Trophoblast cell (in vitro differentiated cells and primary cell): Measurements from ENCODE around the gene DEDD.
A peak's percentile ranks its signal among the peaks of the same experiment; 100 is the strongest.

ENCODE experiments used
- DNase-seq, 2 donors: peaks; one replicate each; pipeline ENCODE4 v3.0.0-alpha.2; 2016
- H2AFZ ChIP-seq: 2 replicates; pipeline ENCODE4 v1.6.1; 2013; ENCODE audit warnings: low read length, moderate library complexity, mild to moderate bottlenecking; ENCODE audit not compliant: insufficient read depth, poor library complexity
- H2AK5ac ChIP-seq: 2 replicates; pipeline ENCODE4 v1.6.1; 2013; ENCODE audit warnings: mild to moderate bottlenecking, low read length
- H2BK120ac ChIP-seq: 2 replicates; pipeline ENCODE4 v1.6.1; 2013; ENCODE audit warnings: low read length, mild to moderate bottlenecking, moderate library complexity; ENCODE audit not compliant: insufficient read depth, poor library complexity
- H2BK12ac ChIP-seq: 2 replicates; pipeline ENCODE4 v1.6.1; 2013; ENCODE audit warnings: mild to moderate bottlenecking, low read length, moderate library complexity
- H2BK5ac ChIP-seq: 2 replicates; pipeline ENCODE4 v1.6.1; 2013; ENCODE audit warnings: low read length, low read depth, moderate library complexity, mild to moderate bottlenecking; ENCODE audit not compliant: poor library complexity
- H3K14ac ChIP-seq: 2 replicates; pipeline ENCODE4 v1.6.1; 2013; ENCODE audit warnings: mild to moderate bottlenecking, low read length
- H3K18ac ChIP-seq: 2 replicates; pipeline ENCODE4 v1.6.1; 2013; ENCODE audit warnings: mild to moderate bottlenecking, low read length
- H3K23ac ChIP-seq: 2 replicates; pipeline ENCODE4 v1.6.1; 2013; ENCODE audit warnings: low read length
- H3K27ac ChIP-seq: 2 replicates; pipeline ENCODE4 v1.5.1; 2013; ENCODE audit warnings: low read depth, mild to moderate bottlenecking, inconsistent platforms, low read length, moderate library complexity
- H3K27me3 ChIP-seq: 2 replicates; pipeline ENCODE4 v1.6.1; 2013; ENCODE audit warnings: inconsistent platforms, mild to moderate bottlenecking, low read length, moderate library complexity; ENCODE audit not compliant: insufficient read depth
- H3K36me3 ChIP-seq, 2 experiments: 1 replicate in 1 of 2; 2 replicates in 1 of 2; pipeline ENCODE4 v1.6.1; 2013; ENCODE audit warnings: low read length in 2 of 2, mild to moderate bottlenecking in 2 of 2, moderate library complexity in 1 of 2; ENCODE audit not compliant: insufficient read depth in 2 of 2, control insufficient read depth in 1 of 2
- H3K4ac ChIP-seq: 2 replicates; pipeline ENCODE4 v1.6.1; 2013; ENCODE audit warnings: low read depth, mild to moderate bottlenecking, low read length, moderate library complexity
- H3K4me1 ChIP-seq, 2 experiments: 1 replicate in 1 of 2; 2 replicates in 1 of 2; pipeline ENCODE4 v1.6.1; 2013; ENCODE audit warnings: low read length in 2 of 2, mild to moderate bottlenecking in 2 of 2, moderate library complexity in 1 of 2; ENCODE audit not compliant: insufficient read depth in 2 of 2, control insufficient read depth in 1 of 2
- H3K4me2 ChIP-seq: 2 replicates; pipeline ENCODE4 v1.6.1; 2013; ENCODE audit warnings: inconsistent platforms, mild to moderate bottlenecking, low read length, moderate library complexity
- H3K4me3 ChIP-seq: 2 replicates; pipeline ENCODE4 v1.5.1; 2013; ENCODE audit warnings: mild to moderate bottlenecking, low read depth, low read length, inconsistent platforms
- H3K79me1 ChIP-seq: one replicate; pipeline ENCODE4 v1.6.1; 2013; ENCODE audit warnings: low read length
- H3K79me2 ChIP-seq: 2 replicates; pipeline ENCODE4 v1.6.1; 2013; ENCODE audit warnings: low read length, mild to moderate bottlenecking; ENCODE audit not compliant: control insufficient read depth, insufficient read depth, poor library complexity
- H3K9ac ChIP-seq: 2 replicates; pipeline ENCODE4 v1.6.1; 2013; ENCODE audit warnings: mild to moderate bottlenecking, low read length
- H3K9me3 ChIP-seq: 2 replicates; pipeline ENCODE4 v1.6.1; 2013; ENCODE audit warnings: low read depth, mild to moderate bottlenecking, control low read depth, inconsistent platforms, low read length; ENCODE audit not compliant: insufficient read depth
- H4K12ac ChIP-seq: 2 replicates; pipeline ENCODE4 v1.6.1; 2013; ENCODE audit warnings: low read depth, mild to moderate bottlenecking, low read length, moderate library complexity
- H4K8ac ChIP-seq: 2 replicates; pipeline ENCODE4 v1.6.1; 2013; ENCODE audit warnings: low read depth, mild to moderate bottlenecking, low read length, moderate library complexity
- H4K91ac ChIP-seq: one replicate; pipeline ENCODE4 v1.6.1; 2013; ENCODE audit warnings: low read depth, mild to moderate bottlenecking, low read length, moderate library complexity
- WGBS: extraction: QIAGEN DNeasy Blood & Tissue Kit; methylation state at CpG from one replicate; pipeline ENCODE4 v1.1.7; 2013; ENCODE audit warnings: missing lambda C conversion rate; ENCODE audit not compliant: insufficient read length, insufficient coverage; ENCODE audit errors: extremely low coverage; 5-methylcytosine and 5-hydroxymethylcytosine counted together

Gene DEDD

GRCh38 chr1:161074676-161075368, 57.6 kb downstream of the DEDD start:
- H3K9ac ChIP-seq = no peak overlapping the region
- H3K4me3 ChIP-seq = no peak overlapping the region
- H2BK120ac ChIP-seq = peak overlapping the region; percentile 18
- H3K4ac ChIP-seq = no peak overlapping the region
- H4K12ac ChIP-seq = no peak overlapping the region
- H3K27me3 ChIP-seq = no peaks in the 10 kb centered on the region
- no peak overlapping the region for H4K8ac ChIP-seq
- no peaks in the 10 kb centered on the region for H3K79me2 ChIP-seq
- H2BK5ac ChIP-seq = peak overlapping the region; percentile 11
- no CpG with 5 or more reads among the region's 12 CpGs for WGBS
- peak; percentile 44 to 59 for DNase-seq
- H3K14ac ChIP-seq = peak overlapping the region; percentile 19
- peak overlapping the region; percentile 70 for H2BK12ac ChIP-seq
- peaks cover 21 to 25% of the 10 kb centered on the region in 2 experiments for H3K36me3 ChIP-seq
- H2AK5ac ChIP-seq = peak overlapping the region; percentile 67
- H3K18ac ChIP-seq = peak overlapping the region; percentile 26
- peak overlapping the region; percentile 74 for H4K91ac ChIP-seq
- no peak overlapping the region for H2AFZ ChIP-seq
- no peak overlapping the region for H3K4me2 ChIP-seq
- H3K4me1 ChIP-seq = peaks cover 17 to 29% of the 10 kb centered on the region in 2 experiments
- H3K9me3 ChIP-seq = peaks cover 2% of the 10 kb centered on the region
- H3K79me1 ChIP-seq = peaks cover 20% of the 10 kb centered on the region
- no peak overlapping the region for H3K23ac ChIP-seq
- no peak overlapping the region for H3K27ac ChIP-seq

DNA sequence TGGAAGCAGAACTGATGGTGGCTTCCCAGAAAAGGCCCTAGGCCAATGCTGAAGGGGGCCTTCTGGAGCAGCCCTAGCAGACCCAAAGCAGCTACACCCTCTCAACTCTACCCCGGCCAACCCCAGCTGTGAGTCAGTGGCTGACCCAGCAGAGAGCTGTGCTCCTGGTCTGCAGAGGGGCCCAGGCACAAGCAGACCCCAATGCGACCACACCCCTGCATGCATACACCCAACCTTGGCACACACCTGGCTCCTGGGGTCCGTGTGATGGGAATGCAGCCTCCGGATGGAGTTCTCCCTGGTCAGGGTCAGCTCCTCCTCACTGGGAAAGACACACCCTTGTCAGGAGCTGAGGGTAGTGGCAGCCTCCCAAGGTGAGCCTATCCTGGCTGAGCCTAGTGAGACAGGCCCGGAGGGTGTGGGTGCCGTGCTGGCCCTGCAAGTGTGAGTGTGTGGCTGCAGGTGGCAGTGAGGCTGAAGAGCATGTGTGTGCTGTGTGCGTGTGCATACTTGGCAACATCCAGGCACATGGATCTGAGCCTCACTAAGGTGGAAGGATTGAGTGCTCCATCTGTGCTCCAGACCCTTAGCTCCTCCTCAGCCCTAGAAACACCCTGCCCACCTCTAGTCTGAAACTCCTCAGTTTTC, 58.9 kb downstream of the DEDD start:
- WGBS = no CpG with 5 or more reads among the region's 7 CpGs
- Histone ChIP-seq H2BK5ac (no peak overlapping the region), H3K79me1 (peaks cover 12% of the 10 kb centered on the region), H3K9me3 (peaks cover 2% of the 10 kb centered on the region), H2BK12ac (peak overlapping the region; percentile 50), H4K91ac (peak overlapping the region; percentile 74), H2BK120ac (peak overlapping the region; percentile 39), H3K27me3 (no peaks in the 10 kb centered on the region), H3K18ac (no peak overlapping the region), H3K9ac (no peak overlapping the region), H3K23ac (no peak overlapping the region), H4K8ac (no peak overlapping the region), H3K4ac (no peak overlapping the region), H3K36me3 (peaks cover 23 to 25% of the 10 kb centered on the region in 2 experiments), H4K12ac (no peak overlapping the region), H3K4me3 (no peak overlapping the region), H3K27ac (no peak overlapping the region), H2AK5ac (peak overlapping the region; percentile 45), H3K4me1 (peaks cover 12 to 24% of the 10 kb centered on the region in 2 experiments), H3K4me2 (no peak overlapping the region), H3K14ac (peak overlapping the region; percentile 13), H2AFZ (no peak overlapping the region), H3K79me2 (no peaks in the 10 kb centered on the region)
- peak; percentile 88 to 92 for DNase-seq

- Histone ChIP-seq H3K4me2 (no peak overlapping the region), H3K27ac (no peak overlapping the region), H3K4ac (no peak overlapping the region), H3K14ac (peak overlapping the region; percentile 27), H2AK5ac (peak overlapping the region; percentile 45), H3K36me3 (peaks cover 23 to 25% of the 10 kb centered on the region in 2 experiments), H3K4me1 (peaks cover 12 to 24% of the 10 kb centered on the region in 2 experiments), H4K8ac (peak overlapping the region; percentile 25), H2BK120ac (peak overlapping the region; percentile 39), H3K27me3 (no peaks in the 10 kb centered on the region), H3K79me2 (no peaks in the 10 kb centered on the region), H2AFZ (no peak overlapping the region), H3K4me3 (no peak overlapping the region), H4K91ac (peak overlapping the region; percentile 52), H3K9ac (no peak overlapping the region), H4K12ac (peak overlapping the region; percentile 1), H2BK12ac (peak overlapping the region; percentile 50), H3K9me3 (peaks cover 2% of the 10 kb centered on the region), H3K79me1 (peaks cover 12% of the 10 kb centered on the region), H3K18ac (peak overlapping the region; percentile 22), H3K23ac (no peak overlapping the region), H2BK5ac (no peak overlapping the region)
- no CpG with 5 or more reads among the region's 19 CpGs for WGBS
- DNase-seq = no peak
Observed at GRCh38 chr1:161072751-161073449, 59.6 kb downstream of the DEDD start.

GRCh38 chr1:161071886-161072371, 60.5 kb downstream of the DEDD start:
- peaks cover 12% of the 10 kb centered on the region for H3K79me1 ChIP-seq
- WGBS = no CpG with 5 or more reads among the region's 9 CpGs

More at GRCh38 chr1:161071886-161072371, 60.5 kb downstream of the DEDD start:
- Histone ChIP-seq H2BK5ac (peak overlapping the region; percentile 0), H2AFZ (peak overlapping the region; percentile 27), H2AK5ac (peak overlapping the region; percentile 75), H3K9me3 (no peaks in the 10 kb centered on the region), H3K27ac (no peak overlapping the region), H4K12ac (no peak overlapping the region), H3K14ac (peak overlapping the region; percentile 6), H4K91ac (peak overlapping the region; percentile 52), H3K36me3 (peaks cover 18 to 20% of the 10 kb centered on the region in 2 experiments), H3K4me3 (no peak overlapping the region), H3K18ac (no peak overlapping the region), H3K4me2 (no peak overlapping the region), H3K4ac (peak overlapping the region; percentile 16), H3K79me2 (no peaks in the 10 kb centered on the region), H3K9ac (no peak overlapping the region), H4K8ac (peak overlapping the region; percentile 48), H3K4me1 (peaks cover 12 to 24% of the 10 kb centered on the region in 2 experiments), H3K27me3 (no peaks in the 10 kb centered on the region), H2BK120ac (peak overlapping the region; percentile 1), H3K23ac (no peak overlapping the region), H2BK12ac (peak overlapping the region; percentile 80)
- peak; percentile 93 to 94 for DNase-seq
